Fibroblast of lung (primary cell): Measurements from ENCODE around the gene ANKFN1.

Experiments used
- CTCF ChIP-seq, 2 donors: IDR thresholded peaks in 1 of 2; conservative IDR thresholded peaks in 1 of 2; 1 replicate in 1 of 2; 2 replicates in 1 of 2; pipeline ENCODE4 v1.5.1; 2011 to 2012; ENCODE audit warnings: low read length in 2 of 2, control low read depth in 1 of 2, inconsistent platforms in 1 of 2, low read depth in 1 of 2, mild to moderate bottlenecking in 1 of 2
- EZH2 ChIP-seq: IDR thresholded peaks from 2 replicates; pipeline ENCODE4 v1.5.1; 2012; ENCODE audit warnings: low read length, control low read depth, mild to moderate bottlenecking; ENCODE audit errors: missing control alignments

GRCh38 chr17:56426901-56427300, 273.6 kb downstream of the ANKFN1 start:
- no peak for TF ChIP-seq CTCF (conservative IDR thresholded peaks at IDR 0.05 in 1 of 2, IDR thresholded peaks at IDR 0.05 in 1 of 2; ENCODE audit: low read depth in 1 of 2, low read length in 2 of 2)
- no peak for TF ChIP-seq EZH2
